EH (cell line): ENCODE measurements around the gene CEP152.

Experiments
- DNase-seq: peaks from one replicate; pipeline ENCODE4 v3.0.0-alpha.2; 2015; ENCODE audit warnings: low read depth

Gene CEP152

GRCh38 chr15:48702569-48703236, 108.2 kb downstream of the CEP152 start:
- peak; percentile 47 for DNase-seq

- DNase-seq, result peak; percentile 78
Measured at GRCh38 chr15:48696627-48697312, 114.1 kb downstream of the CEP152 start.

- DNase-seq, result no peak
Measured at GRCh38 chr15:48695827-48696573, 114.9 kb downstream of the CEP152 start.

GRCh38 chr15:48695088-48695826, 115.6 kb downstream of the CEP152 start:
- peak; percentile 98 for DNase-seq

GRCh38 chr15:48693484-48693883, 117.4 kb downstream of the CEP152 start:
- peak; percentile 88 for DNase-seq

GRCh38 chr15:48688493-48688892, 122.4 kb downstream of the CEP152 start:
- no peak for DNase-seq
